Glutamatergic neuron (in vitro differentiated cells): Measurements from ENCODE around the gene CEP128. TPM values are rescaled to one million over a fixed set of nuclear protein-coding genes. Genes with fewer than 3 reads are reported as not detected.

Source experiments
- DNase-seq: peaks from one replicate; pipeline ENCODE4 v3.0.0; 2022
- H3K27ac Mint-ChIP-seq: one replicate; pipeline ENCODE4 v1.8.0; 2020; ENCODE audit warnings: mild to moderate bottlenecking, mixed read lengths, inconsistent platforms; ENCODE audit not compliant: unreplicated experiment
- H3K27me3 Mint-ChIP-seq: one replicate; pipeline ENCODE4 v1.8.0; 2020; ENCODE audit warnings: mild to moderate bottlenecking, moderate library complexity, mixed read lengths, inconsistent platforms; ENCODE audit not compliant: unreplicated experiment
- H3K36me3 Mint-ChIP-seq: one replicate; pipeline ENCODE4 v1.8.0; 2020; ENCODE audit warnings: mild to moderate bottlenecking, mixed read lengths, inconsistent platforms; ENCODE audit not compliant: unreplicated experiment
- H3K4me1 Mint-ChIP-seq: one replicate; pipeline ENCODE4 v1.8.0; 2020; ENCODE audit warnings: mild to moderate bottlenecking, low read depth, mixed read lengths, inconsistent platforms; ENCODE audit not compliant: unreplicated experiment
- H3K4me3 Mint-ChIP-seq: one replicate; pipeline ENCODE4 v1.8.0; 2020; ENCODE audit warnings: mild to moderate bottlenecking, mixed read lengths, inconsistent platforms; ENCODE audit not compliant: unreplicated experiment
- H3K9me3 Mint-ChIP-seq: one replicate; pipeline ENCODE4 v1.8.0; 2020; ENCODE audit warnings: mild to moderate bottlenecking, moderate library complexity, mixed read lengths, inconsistent platforms; ENCODE audit not compliant: unreplicated experiment
- total RNA-seq: library from RNA; stranded (reverse); fragmentation: NEBNext Ultra II Directional; extraction: Animal tissue kit (Norgen Biotek cat#: 25700); gene quantifications from one replicate; pipeline ENCODE4 v1.2.1, GENCODE V29; 2021; ENCODE audit not compliant: unreplicated experiment
- TF ChIP-seq, protein P1 (sequence below): fragments of 200-600 bp; sonication (generic); IDR thresholded peaks from one replicate; pipeline ENCODE4 v1.5.0; 2021; ENCODE audit not compliant: partially characterized antibody, unreplicated experiment

The CEP128 gene
- total RNA-seq, 1 donor from 2014 or later: 38.5 TPM

GRCh38 chr14:80564051-80564450 is 377.5 kb downstream of the CEP128 start:
- TF ChIP-seq, protein P1, sequence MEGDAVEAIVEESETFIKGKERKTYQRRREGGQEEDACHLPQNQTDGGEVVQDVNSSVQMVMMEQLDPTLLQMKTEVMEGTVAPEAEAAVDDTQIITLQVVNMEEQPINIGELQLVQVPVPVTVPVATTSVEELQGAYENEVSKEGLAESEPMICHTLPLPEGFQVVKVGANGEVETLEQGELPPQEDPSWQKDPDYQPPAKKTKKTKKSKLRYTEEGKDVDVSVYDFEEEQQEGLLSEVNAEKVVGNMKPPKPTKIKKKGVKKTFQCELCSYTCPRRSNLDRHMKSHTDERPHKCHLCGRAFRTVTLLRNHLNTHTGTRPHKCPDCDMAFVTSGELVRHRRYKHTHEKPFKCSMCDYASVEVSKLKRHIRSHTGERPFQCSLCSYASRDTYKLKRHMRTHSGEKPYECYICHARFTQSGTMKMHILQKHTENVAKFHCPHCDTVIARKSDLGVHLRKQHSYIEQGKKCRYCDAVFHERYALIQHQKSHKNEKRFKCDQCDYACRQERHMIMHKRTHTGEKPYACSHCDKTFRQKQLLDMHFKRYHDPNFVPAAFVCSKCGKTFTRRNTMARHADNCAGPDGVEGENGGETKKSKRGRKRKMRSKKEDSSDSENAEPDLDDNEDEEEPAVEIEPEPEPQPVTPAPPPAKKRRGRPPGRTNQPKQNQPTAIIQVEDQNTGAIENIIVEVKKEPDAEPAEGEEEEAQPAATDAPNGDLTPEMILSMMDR: no peak
- Mint-ChIP-seq H3K27ac (no peak overlapping the region), H3K9me3 (peaks cover 2% of the 10 kb centered on the region), H3K4me3 (no peak overlapping the region), H3K4me1 (no peaks in the 10 kb centered on the region), H3K27me3 (no peaks in the 10 kb centered on the region), H3K36me3 (no peaks in the 10 kb centered on the region)
- no peak for DNase-seq

- H3K36me3 Mint-ChIP-seq: no peaks in the 10 kb centered on the region
- H3K27ac Mint-ChIP-seq: no peak overlapping the region
- no peaks in the 10 kb centered on the region for H3K27me3 Mint-ChIP-seq
- no peaks in the 10 kb centered on the region for H3K4me1 Mint-ChIP-seq
- H3K4me3 Mint-ChIP-seq: no peak overlapping the region
- TF ChIP-seq, protein P1: no peak
- no peak for DNase-seq
- peaks cover 2% of the 10 kb centered on the region for H3K9me3 Mint-ChIP-seq
These were observed 380.5 kb downstream of the CEP128 start for GRCh38 chr14:80560800-80561657.

- H3K27me3 Mint-ChIP-seq: no peaks in the 10 kb centered on the region
- TF ChIP-seq, protein P1: no peak
- H3K27ac Mint-ChIP-seq: no peak overlapping the region
- no peaks in the 10 kb centered on the region for H3K9me3 Mint-ChIP-seq
- no peaks in the 10 kb centered on the region for H3K36me3 Mint-ChIP-seq
- DNase-seq: no peak
- H3K4me1 Mint-ChIP-seq: no peaks in the 10 kb centered on the region
- no peak overlapping the region for H3K4me3 Mint-ChIP-seq
These were observed 387.4 kb downstream of the CEP128 start for GRCh38 chr14:80554139-80554538.

DNA sequence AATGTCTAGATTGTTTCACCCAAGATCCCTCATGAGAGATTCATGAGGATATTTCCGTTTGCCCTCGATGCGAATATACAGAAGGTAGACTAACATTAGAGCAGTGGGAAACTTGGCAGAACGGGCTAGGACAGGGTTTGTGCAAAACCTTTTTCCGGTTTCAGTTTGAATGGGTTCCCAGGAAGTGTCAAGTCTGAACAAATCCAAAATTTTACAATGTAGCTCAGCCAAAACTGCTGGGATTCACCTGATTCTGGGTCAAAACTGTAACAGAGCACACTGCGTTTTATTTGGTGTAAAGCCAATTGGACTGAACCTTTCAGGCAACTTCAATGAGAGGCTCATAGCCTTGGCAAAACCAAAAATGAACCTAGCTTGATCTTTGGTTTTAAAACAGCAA is 392.4 kb downstream of the CEP128 start:
- Mint-ChIP-seq H3K27ac (no peak overlapping the region), H3K36me3 (no peaks in the 10 kb centered on the region), H3K9me3 (no peaks in the 10 kb centered on the region), H3K4me3 (no peak overlapping the region), H3K4me1 (no peaks in the 10 kb centered on the region), H3K27me3 (no peaks in the 10 kb centered on the region)
- TF ChIP-seq, protein P1: no peak
- DNase-seq: no peak

- Mint-ChIP-seq H3K36me3 (no peaks in the 10 kb centered on the region), H3K27ac (no peak overlapping the region), H3K27me3 (no peaks in the 10 kb centered on the region), H3K4me3 (no peak overlapping the region), H3K4me1 (no peaks in the 10 kb centered on the region), H3K9me3 (no peaks in the 10 kb centered on the region)
- no peak for DNase-seq
- TF ChIP-seq, protein P1: no peak
These were observed 395.3 kb downstream of the CEP128 start for GRCh38 chr14:80545935-80546854.
